Right lobe of liver (tissue), 4 donors: ENCODE data around the gene CORO2A.

Experiments
- CTCF ChIP-seq, 4 donors: fragments of 200-600 bp in 3 of 4; fragments of 450-650 bp in 1 of 4; IDR thresholded peaks; one replicate each; pipeline versions ENCODE4 v1.5.1 to v1.8.0; 2016 to 2022; ENCODE audit warnings: antibody characterized with exemption in 4 of 4, mild to moderate bottlenecking in 2 of 4
- POLR2A ChIP-seq: fragments of 450-650 bp; IDR thresholded peaks from one replicate; pipeline ENCODE4 v1.6.1; 2017; ENCODE audit warnings: antibody characterized with exemption, mild to moderate bottlenecking
- donor health status: DM: no; HTN: no; CAD: no.
- donor health status: DM: no; HTN: no; CAD: no.
- donor health status: DM: no; HTN: yes; CAD: no.

- no peak for TF ChIP-seq CTCF (IDR thresholded peaks at IDR 0.05)
- TF ChIP-seq POLR2A = no peak
Observed at GRCh38 chr9:98185021-98185567, 7.3 kb downstream of the CORO2A start.
